Stimulated activated naive CD8-positive, alpha-beta T cell treated with anti-CD3 and anti-CD28 coated beads, Interleukin-15, Interleukin-2, amounts not matched to agents 100 ng/mL and 50 ng/mL, for 24 hours (primary cell): ENCODE data around the gene RARA.
"Not testable (repeated sequence)": the region's sequence is repeated elsewhere in the genome, so short reads cannot be mapped to it uniquely, and the experiment has no call there.

Experiments
- H3K27ac Mint-ChIP-seq: one replicate; pipeline ENCODE4 v1.8.0; 2021; ENCODE audit warnings: mild to moderate bottlenecking, mixed read lengths
- H3K27me3 Mint-ChIP-seq: one replicate; pipeline ENCODE4 v1.8.0; 2021; ENCODE audit warnings: mixed read lengths
- H3K36me3 Mint-ChIP-seq: one replicate; pipeline ENCODE4 v1.8.0; 2021; ENCODE audit warnings: low read depth, mixed read lengths
- H3K4me1 Mint-ChIP-seq: one replicate; pipeline ENCODE4 v1.8.0; 2021; ENCODE audit warnings: low read depth, mixed read lengths
- H3K4me3 Mint-ChIP-seq: one replicate; pipeline ENCODE4 v1.8.0; 2021; ENCODE audit warnings: mild to moderate bottlenecking, mixed read lengths
- H3K9me3 Mint-ChIP-seq: one replicate; pipeline ENCODE4 v1.8.0; 2021; ENCODE audit warnings: mixed read lengths

The RARA gene

DNA sequence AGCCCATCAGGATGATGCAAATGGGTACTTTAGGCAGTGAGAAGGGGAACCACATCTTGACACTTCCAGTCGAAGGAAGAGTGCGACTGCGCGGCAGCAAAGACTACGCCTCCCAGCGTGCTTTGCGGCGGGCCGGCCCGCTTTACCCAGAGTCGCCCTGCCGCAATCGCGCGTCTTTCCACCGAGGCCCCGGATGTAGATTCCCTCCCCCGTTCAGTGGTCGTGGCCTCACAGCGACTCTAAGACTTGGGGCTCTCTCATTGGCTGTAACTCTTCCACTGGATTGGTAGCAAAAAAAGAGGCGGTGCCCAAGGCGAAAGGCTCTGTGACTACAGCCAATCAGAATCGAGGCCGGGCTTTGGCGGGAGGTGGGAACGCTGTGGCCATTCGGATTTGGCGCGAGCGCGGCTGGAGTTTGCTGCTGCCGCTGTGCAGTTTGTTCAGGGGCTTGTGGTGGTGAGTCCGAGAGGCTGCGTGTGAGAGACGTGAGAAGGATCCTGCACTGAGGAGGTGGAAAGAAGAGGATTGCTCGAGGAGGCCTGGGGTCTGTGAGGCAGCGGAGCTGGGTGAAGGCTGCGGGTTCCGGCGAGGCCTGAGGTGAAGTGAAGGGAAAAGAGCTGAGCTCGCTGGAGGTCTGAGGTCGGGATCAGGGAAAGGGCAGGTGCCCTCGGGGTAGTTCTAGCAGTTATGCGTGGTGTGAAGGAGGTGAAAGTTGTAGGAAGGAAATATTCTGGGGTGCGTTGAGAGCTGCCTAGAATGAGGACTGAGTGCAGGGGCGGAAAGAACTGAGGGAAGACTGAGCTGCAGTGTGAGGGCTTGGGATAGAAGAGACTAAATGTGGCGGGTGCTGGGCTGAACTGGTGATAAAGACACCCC, 21.2 kb upstream of the RARA start, which contains the start of gene CDC6:
Gene CDC6 (plus strand): TSS at position 386 of the 876 bp plus-strand sequence. CDS start 1,542 bp downstream, outside the sequence.
- Mint-ChIP-seq H3K27me3 (no peaks in the 10 kb centered on the region), H3K4me1 (peaks cover 78% of the 10 kb centered on the region), H3K36me3 (peaks cover 41% of the 10 kb centered on the region)

DNA sequence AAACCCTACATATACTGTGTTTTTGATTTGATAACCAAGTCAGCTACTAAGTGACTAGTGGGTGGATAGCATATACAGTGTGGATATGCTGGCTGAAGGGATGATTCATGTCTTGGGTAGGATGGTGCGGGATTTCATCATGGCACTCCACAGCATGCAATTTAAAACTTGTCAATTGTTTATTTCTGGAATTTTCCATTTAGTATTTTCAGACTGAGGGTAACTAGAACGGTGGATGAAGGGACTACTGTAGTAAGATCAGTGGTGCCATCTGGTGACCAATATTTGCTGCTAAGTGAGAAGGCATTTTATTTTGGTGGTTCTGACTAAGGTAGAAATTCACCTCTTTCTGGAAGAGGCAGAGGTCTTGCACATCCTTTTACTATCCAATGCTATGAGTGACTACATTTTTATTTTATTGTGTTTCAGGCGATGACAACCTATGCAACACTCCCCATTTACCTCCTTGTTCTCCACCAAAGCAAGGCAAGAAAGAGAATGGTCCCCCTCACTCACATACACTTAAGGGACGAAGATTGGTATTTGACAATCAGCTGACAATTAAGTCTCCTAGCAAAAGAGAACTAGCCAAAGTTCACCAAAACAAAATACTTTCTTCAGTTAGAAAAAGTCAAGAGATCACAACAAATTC, 18.2 kb upstream of the RARA start:
- H3K4me1 Mint-ChIP-seq, result peaks cover 66% of the 10 kb centered on the region
- H3K4me3 Mint-ChIP-seq, result peak overlapping the region; percentile 51
- H3K27ac Mint-ChIP-seq, result peak overlapping the region; percentile 87
- peaks cover 66% of the 10 kb centered on the region for H3K36me3 Mint-ChIP-seq
- no peaks in the 10 kb centered on the region for H3K27me3 Mint-ChIP-seq
- no peaks in the 10 kb centered on the region for H3K9me3 Mint-ChIP-seq

More for the DNA sequence above, 21.2 kb upstream of the RARA start, which contains the start of gene CDC6:
- Mint-ChIP-seq H3K27ac (peak within 1 kb of the TSS; percentile 98), H3K9me3 (no peaks in the 10 kb centered on the region), H3K4me3 (peak within 1 kb of the TSS; percentile 99)

DNA sequence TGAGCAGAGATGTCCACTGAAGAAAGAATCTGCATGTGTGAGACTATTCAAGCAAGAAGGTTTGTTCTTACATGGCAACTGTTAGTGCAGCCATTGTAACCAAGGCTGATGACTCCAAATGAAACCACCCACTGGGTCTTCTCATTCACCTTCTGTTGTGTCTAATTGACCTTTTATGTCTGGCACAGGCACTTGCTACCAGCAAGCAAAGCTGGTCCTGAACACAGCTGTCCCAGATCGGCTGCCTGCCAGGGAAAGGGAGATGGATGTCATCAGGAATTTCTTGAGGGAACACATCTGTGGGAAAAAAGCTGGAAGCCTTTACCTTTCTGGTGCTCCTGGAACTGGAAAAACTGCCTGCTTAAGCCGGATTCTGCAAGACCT, 17.7 kb upstream of the RARA start:
- H3K36me3 Mint-ChIP-seq, result peaks cover 71% of the 10 kb centered on the region
- H3K4me1 Mint-ChIP-seq, result peaks cover 66% of the 10 kb centered on the region
- H3K27ac Mint-ChIP-seq, result peak overlapping the region; percentile 87
- peak overlapping the region; percentile 51 for H3K4me3 Mint-ChIP-seq
- H3K27me3 Mint-ChIP-seq, result no peaks in the 10 kb centered on the region
- no peaks in the 10 kb centered on the region for H3K9me3 Mint-ChIP-seq

DNA sequence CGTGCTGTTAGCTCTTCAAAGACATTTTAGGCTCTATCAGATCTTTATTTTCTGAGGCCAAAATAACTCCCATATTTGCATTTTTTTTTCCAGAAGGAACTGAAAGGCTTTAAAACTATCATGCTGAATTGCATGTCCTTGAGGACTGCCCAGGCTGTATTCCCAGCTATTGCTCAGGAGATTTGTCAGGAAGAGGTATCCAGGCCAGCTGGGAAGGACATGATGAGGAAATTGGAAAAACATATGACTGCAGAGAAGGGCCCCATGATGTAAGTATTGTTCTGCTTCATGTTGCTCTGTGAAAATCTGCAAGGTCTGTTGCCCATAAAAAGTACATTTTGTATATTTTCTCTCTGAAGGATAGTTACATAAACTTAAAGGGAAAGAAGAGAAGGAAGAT, 15.6 kb upstream of the RARA start:
- H3K9me3 Mint-ChIP-seq, result no peaks in the 10 kb centered on the region
- H3K36me3 Mint-ChIP-seq, result peaks cover 85% of the 10 kb centered on the region
- H3K27ac Mint-ChIP-seq, result peak overlapping the region; percentile 17
- H3K27me3 Mint-ChIP-seq, result no peaks in the 10 kb centered on the region
- peaks cover 47% of the 10 kb centered on the region for H3K4me1 Mint-ChIP-seq
- no peak overlapping the region for H3K4me3 Mint-ChIP-seq

DNA sequence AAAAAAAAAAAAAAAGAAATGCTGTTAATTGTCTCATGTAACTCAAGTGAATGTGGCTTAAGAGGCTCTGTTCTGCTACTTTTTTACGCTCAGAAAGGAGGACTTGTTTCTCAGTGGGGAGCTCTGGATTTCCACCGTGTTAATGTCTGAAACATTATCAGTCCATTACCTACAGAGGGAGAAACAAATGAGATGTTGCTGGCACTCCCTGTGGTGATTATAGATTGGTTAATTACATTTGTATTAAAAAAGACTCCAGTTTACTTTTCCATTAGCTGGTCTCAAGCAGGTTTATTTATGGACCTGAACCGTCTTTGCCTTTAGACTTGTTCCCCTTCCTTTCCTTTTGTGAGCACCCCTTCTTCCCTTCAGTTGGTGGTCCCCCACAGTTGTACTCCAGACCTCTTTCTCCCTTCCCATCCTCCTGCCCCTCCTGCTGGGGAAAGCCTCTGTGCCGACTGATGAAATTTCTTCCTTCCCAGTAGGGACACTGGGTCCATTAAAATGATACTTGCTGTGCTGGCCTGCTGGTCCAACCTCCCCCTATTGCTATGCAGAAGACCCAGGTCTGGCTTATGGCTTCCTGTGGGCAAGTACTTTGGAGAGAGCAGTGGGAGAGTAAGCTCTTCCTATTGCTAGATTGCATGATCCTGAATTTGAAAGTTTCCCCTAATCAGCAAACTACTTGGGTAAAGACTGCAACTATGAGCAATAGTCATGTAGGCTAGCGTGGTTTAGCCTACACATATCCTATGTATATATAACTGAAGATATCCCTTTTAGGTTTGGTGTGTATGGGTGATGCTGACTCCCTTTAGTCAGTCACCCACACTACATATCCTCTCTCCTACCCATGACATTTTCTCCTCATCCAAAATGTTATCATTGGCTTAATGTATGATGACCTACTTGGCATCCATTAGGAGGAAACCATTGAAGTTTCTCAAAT, 13.2 kb upstream of the RARA start:
- Mint-ChIP-seq H3K27ac (peak overlapping the region; percentile 64), H3K4me3 (no peak overlapping the region), H3K9me3 (no peaks in the 10 kb centered on the region)

DNA sequence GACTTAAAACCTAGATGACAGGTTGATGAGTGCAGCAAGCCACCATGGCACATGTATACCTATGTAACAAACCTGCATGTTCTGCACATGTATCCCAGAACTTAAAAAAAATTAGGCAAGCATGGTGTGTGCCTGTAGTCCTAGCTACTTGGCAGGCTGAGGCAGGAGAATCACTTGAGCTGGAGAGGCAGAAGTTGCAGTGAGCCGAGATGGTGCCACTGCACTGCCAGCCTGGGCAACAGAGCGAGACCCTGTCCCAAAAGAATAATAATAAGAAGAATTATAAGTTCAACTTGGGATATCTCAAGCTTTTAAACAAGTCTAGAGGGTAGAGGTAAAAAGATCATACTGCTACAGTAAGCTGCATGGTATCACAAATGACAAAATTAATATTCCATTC, 11.5 kb upstream of the RARA start:
- no peaks in the 10 kb centered on the region for H3K27me3 Mint-ChIP-seq
- H3K4me1 Mint-ChIP-seq, result peaks cover 43% of the 10 kb centered on the region
- no peaks in the 10 kb centered on the region for H3K9me3 Mint-ChIP-seq
- peaks cover 91% of the 10 kb centered on the region for H3K36me3 Mint-ChIP-seq
- H3K27ac Mint-ChIP-seq, result no peak overlapping the region
- no peak overlapping the region for H3K4me3 Mint-ChIP-seq

More for the DNA sequence above, 13.2 kb upstream of the RARA start:
- Mint-ChIP-seq H3K4me1 (peaks cover 40% of the 10 kb centered on the region), H3K36me3 (peaks cover 86% of the 10 kb centered on the region), H3K27me3 (no peaks in the 10 kb centered on the region)

DNA sequence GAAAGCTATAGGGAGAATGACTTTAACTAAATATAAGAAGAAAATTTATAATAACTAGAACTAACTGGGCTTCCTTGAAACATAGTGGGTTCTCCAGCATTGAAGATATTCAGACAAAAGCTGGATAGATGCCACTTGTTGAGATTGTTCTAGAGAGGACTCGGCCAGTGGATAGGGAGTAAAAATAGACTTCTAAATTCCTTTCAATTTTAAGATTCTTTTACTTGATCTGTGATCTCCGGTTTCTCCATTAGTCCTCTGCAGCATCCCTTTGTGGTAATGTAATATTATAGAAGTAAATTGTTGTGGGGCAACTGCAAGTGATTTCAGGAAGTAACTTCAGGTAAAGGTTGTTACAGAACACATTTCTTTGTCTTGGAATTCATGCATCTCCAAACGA, 10.3 kb upstream of the RARA start:
- Mint-ChIP-seq H3K9me3 (no peaks in the 10 kb centered on the region), H3K4me3 (no peak overlapping the region), H3K27me3 (no peaks in the 10 kb centered on the region), H3K36me3 (peaks cover 98% of the 10 kb centered on the region), H3K27ac (no peak overlapping the region), H3K4me1 (peaks cover 49% of the 10 kb centered on the region)

DNA sequence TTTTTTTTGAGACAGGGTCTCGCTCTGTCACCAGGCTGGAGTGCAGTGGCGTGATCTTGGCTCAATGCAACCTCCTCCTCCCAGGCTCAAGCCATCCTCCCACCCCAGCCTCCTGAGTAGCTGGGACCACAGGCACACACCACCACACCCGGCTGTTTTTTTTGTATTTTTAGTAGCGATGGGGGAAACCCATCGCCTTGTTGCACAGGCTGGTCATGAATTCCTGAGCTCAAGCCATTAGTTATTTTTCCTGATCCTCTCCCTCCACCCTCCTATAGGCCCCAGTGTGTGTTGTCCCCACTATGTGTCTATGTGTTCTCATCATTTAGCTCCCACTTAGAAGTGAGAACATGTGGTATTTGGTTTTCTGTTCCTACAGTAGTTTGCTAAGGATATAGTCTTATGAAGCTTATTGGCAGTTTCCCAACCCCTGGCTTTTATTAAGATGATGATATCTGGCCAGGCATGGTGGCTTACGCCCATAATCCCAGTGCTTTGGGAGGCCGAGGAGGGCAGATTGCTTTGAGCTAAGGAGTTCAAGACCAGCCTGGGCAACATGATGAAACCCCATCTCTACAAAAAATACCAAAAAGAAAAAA, 9.7 kb upstream of the RARA start:
- not testable (repeated sequence) for H3K27me3 Mint-ChIP-seq, H3K27ac Mint-ChIP-seq, H3K9me3 Mint-ChIP-seq, H3K4me3 Mint-ChIP-seq
- Mint-ChIP-seq H3K4me1 (peaks cover 54% of the 10 kb centered on the region), H3K36me3 (peaks cover 98% of the 10 kb centered on the region)

DNA sequence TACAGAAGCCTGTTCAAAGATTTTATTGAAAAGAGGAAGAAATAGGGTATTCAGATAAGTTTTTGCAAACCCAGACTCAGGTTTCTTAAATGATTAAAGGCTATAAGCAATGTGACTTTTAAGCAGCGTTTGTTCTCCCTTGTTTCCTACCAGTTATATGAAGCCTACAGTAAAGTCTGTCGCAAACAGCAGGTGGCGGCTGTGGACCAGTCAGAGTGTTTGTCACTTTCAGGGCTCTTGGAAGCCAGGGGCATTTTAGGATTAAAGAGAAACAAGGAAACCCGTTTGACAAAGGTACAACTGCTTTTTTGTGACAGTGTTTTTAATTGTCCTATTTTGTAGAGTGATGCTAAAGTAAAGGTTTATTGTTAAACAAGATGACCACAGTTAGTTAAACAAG, 7.7 kb upstream of the RARA start:
- Mint-ChIP-seq H3K36me3 (peaks cover 80% of the 10 kb centered on the region), H3K4me1 (peaks cover 47% of the 10 kb centered on the region), H3K4me3 (no peak overlapping the region), H3K27me3 (no peaks in the 10 kb centered on the region), H3K9me3 (no peaks in the 10 kb centered on the region), H3K27ac (no peak overlapping the region)

DNA sequence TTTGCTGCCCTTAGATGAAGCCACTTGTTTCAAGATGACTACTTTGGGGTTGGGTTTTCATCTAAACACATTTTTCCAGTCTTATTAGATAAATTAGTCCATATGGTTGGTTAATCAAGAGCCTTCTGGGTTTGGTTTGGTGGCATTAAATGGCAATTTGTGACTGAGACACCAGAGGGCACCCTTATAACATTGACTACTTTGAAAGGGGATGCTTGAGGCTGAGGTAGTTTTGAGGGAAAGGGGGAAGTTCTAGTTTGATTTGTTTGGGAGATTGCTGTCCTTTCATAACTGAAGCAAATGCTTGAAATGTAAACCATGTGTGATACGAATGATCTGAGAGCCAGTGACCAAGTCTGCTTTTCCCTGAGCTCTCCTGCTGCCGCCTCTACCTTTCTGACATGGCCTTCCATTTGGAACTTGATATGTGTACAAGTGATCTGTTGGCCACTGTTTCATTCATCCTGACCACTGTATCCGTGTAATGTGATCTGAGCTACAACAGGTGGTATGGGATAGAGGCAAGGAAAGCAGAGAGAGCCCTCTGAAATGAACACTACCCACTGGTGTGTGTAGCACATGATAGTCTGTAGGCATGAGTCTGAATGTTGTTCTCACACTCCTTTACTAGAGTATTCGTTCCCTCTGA, 5.8 kb upstream of the RARA start:
- Mint-ChIP-seq H3K27me3 (no peaks in the 10 kb centered on the region), H3K4me1 (peaks cover 47% of the 10 kb centered on the region), H3K9me3 (no peaks in the 10 kb centered on the region), H3K27ac (peak overlapping the region; percentile 1), H3K36me3 (peaks cover 62% of the 10 kb centered on the region), H3K4me3 (no peak overlapping the region)

DNA sequence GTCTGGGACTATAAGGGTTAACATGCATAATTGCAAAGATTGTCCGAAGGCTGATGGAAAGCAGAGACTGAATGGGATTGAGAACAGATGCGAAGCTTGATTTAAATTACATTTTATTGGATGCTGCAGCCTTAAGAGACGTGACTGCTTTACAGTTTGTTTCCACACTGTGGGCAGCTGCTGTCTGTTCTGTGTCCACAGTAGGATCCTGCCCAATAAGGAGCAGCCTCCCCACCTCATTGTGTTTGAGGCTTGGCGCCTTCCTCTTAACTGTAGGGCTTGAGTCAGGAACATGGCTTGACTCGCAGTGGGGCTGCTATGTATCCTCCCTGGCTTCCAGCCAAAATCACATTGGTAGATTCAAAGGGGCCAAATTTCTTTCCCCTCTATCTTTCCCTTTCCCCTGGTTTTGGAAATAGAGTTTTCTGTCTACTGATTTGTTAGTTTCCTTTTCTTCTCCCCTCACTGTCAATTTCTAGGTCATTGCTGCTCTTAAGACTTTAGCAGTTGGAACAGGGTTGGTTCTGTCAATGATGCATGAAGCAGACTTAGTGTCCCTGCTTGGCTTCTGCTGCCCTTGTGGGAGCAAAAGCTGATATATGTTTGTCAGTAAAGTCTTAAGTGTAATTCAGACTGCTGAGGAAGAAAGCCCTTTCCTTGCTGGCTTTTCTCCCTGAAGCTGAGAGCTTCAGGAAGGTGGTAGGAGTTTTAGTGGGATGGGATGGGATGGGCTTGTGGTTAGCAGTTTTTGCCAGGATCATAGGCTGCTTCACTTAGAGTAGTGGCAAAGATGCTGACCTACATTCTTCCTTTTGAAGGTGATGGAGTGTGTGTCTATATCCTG, 5.0 kb upstream of the RARA start:
- Mint-ChIP-seq H3K36me3 (peaks cover 56% of the 10 kb centered on the region), H3K27me3 (no peaks in the 10 kb centered on the region)

DNA sequence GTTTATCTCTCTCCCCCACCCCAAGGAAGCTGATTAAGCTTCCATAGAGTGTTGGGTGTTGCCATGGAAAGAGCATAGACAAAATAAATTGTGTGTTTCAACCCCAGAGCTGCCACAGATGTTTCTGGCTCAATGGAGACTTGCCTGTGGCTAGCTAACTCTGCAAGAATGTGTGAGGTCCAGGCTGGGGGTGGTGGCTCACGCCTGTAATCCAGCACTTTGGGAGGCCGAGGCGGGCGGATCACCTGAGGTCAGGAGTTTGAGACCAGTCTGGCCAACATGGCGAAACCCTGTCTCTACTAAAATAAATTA, 4.5 kb upstream of the RARA start:
- Mint-ChIP-seq H3K4me1 (peaks cover 39% of the 10 kb centered on the region), H3K36me3 (peaks cover 51% of the 10 kb centered on the region)
- H3K27ac Mint-ChIP-seq, H3K9me3 Mint-ChIP-seq, H3K27me3 Mint-ChIP-seq, H3K4me3 Mint-ChIP-seq: not testable (repeated sequence)

More for the DNA sequence above, 5.0 kb upstream of the RARA start:
- Mint-ChIP-seq H3K9me3 (no peaks in the 10 kb centered on the region), H3K4me1 (peaks cover 44% of the 10 kb centered on the region), H3K4me3 (no peak overlapping the region), H3K27ac (no peak overlapping the region)

DNA sequence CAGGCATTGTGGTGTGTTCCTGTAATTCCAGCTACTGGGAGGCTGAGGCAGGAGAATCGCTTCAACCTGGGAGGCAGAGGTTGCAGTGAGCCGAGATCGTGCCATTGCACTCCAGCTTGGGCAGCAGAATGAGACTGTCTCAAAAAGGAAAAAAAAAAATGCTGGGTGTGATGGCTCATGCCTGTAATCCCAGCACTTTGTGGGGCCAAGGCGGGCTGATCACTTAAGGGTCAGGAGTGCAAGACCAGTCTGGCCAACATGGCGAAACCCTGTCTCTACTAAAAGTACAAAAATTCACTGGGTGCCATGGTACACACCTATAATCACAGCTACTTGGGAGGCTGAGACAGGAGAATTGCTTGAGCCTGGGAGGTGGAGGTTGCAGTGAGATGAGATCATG, 4.1 kb upstream of the RARA start:
- not testable (repeated sequence) for H3K4me3 Mint-ChIP-seq, H3K27me3 Mint-ChIP-seq, H3K27ac Mint-ChIP-seq, H3K9me3 Mint-ChIP-seq
- Mint-ChIP-seq H3K4me1 (peaks cover 39% of the 10 kb centered on the region), H3K36me3 (peaks cover 47% of the 10 kb centered on the region)
